ENCODE measurements around the gene XNDC1N. TPM values are rescaled to one million over a fixed set of nuclear protein-coding genes. Genes with fewer than 3 reads are reported as not detected.
"Not testable (repeated sequence)": the region's sequence is repeated elsewhere in the genome, so short reads cannot be mapped to it uniquely, and the experiment has no call there.

XNDC1N gene
- total RNA-seq, 2 experiments from 2014 or later: 11.3 to 19.0 TPM

GRCh38 chr11:71930556-71931244 is 2.3 kb upstream of the XNDC1N start:
- ChIA-PET POLR2A (interaction anchor here (0.6 to 0.8 kb wide), 2 partner anchors 21 to 755 kb away, joined by 3 read pairs; no protein-coding TSS in a partner anchor), CTCF (interaction anchor here (0.7 to 1.4 kb wide), 4 partner anchors 10 to 27 kb away, joined by 3 to 6 read pairs (median 4); no protein-coding TSS in a partner anchor)
- H3K9me3 Mint-ChIP-seq (ENCODE audit: low read depth): no peaks in the 10 kb centered on the region
- peak overlapping the region; percentile 100 for H3K27ac Mint-ChIP-seq
- peaks cover 20% of the 10 kb centered on the region for H3K36me3 Mint-ChIP-seq (ENCODE audit: low read depth)
- ATAC-seq (no peak), DNase-seq (peak; percentile 49)
- peak overlapping the region; percentile 96 for H3K4me3 Mint-ChIP-seq
- H3K27me3 Mint-ChIP-seq: no peaks in the 10 kb centered on the region
- H3K4me1 Mint-ChIP-seq: peaks cover 57% of the 10 kb centered on the region
- intact Hi-C loops (cut with DNase I, micrococcal nuclease): no loop called here

GRCh38 chr11:71929491-71929890 is 1.1 kb upstream of the XNDC1N start:
- intact Hi-C loops (cut with DNase I, micrococcal nuclease): loop anchor here (2.0 to 5.0 kb wide), 3 partner anchors 33 to 173 kb away; partner anchors contain the start of gene LAMTOR1 (in 1 of the 2)
- H3K27ac Mint-ChIP-seq: peak overlapping the region; percentile 100
- no peak for ATAC-seq
- DNase-seq: peak; percentile 15
- peaks cover 25% of the 10 kb centered on the region for H3K36me3 Mint-ChIP-seq (ENCODE audit: low read depth)
- no peaks in the 10 kb centered on the region for H3K9me3 Mint-ChIP-seq (ENCODE audit: low read depth)
- H3K4me1 Mint-ChIP-seq: peaks cover 56% of the 10 kb centered on the region
- no peaks in the 10 kb centered on the region for H3K27me3 Mint-ChIP-seq
- CTCF ChIA-PET: interaction anchor here (0.6 to 2.0 kb wide), 8 partner anchors 9 to 157 kb away, joined by 3 to 11 read pairs (median 3); no protein-coding TSS in a partner anchor
- POLR2A ChIA-PET: interaction anchor here (0.7 to 0.8 kb wide), 2 partner anchors 22 to 183 kb away, joined by 3 read pairs; partner anchors contain the start of gene ANAPC15
- peak overlapping the region; percentile 96 for H3K4me3 Mint-ChIP-seq

- ChIA-PET POLR2A (interaction anchor here (0.6 to 0.9 kb wide), 4 partner anchors 15 to 183 kb away, joined by 3 to 4 read pairs (median 3); partner anchors contain the start of gene ANAPC15), CTCF (interaction anchor here (0.6 to 2.0 kb wide), 10 partner anchors 9 to 502 kb away, joined by 3 to 11 read pairs (median 3); no protein-coding TSS in a partner anchor)
- peaks cover 50% of the 10 kb centered on the region for H3K4me1 Mint-ChIP-seq
- peak within 1 kb of the TSS; percentile 96 for H3K4me3 Mint-ChIP-seq
- peaks cover 24% of the 10 kb centered on the region for H3K36me3 Mint-ChIP-seq (ENCODE audit: low read depth)
- no peaks in the 10 kb centered on the region for H3K27me3 Mint-ChIP-seq
- DNase-seq (peak; percentile 99), ATAC-seq (peak; percentile 87)
- intact Hi-C loops (cut with DNase I, micrococcal nuclease): loop anchor here (1.0 to 5.0 kb wide), 12 partner anchors 34 to 885 kb away; partner anchors contain the start of genes ANAPC15 (in 2 of the 2), LAMTOR1 (in 2 of the 2), ATG16L2 (in 1 of the 2) and CLPB (in 1 of the 2)
- H3K9me3 Mint-ChIP-seq (ENCODE audit: low read depth): no peaks in the 10 kb centered on the region
- H3K27ac Mint-ChIP-seq: peak within 1 kb of the TSS; percentile 100
These were observed 496 bp upstream of the XNDC1N start, which contains the start of gene RNF121 for GRCh38 chr11:71928737-71929443. TSS of gene RNF121 (plus strand) at chr11:71929046. CDS start at chr11:71929062, 16 bp downstream.

- DNase-seq: no peak
- Mint-ChIP-seq H3K36me3 (ENCODE audit: low read depth) (peaks cover 55% of the 10 kb centered on the region), H3K27ac (no peak overlapping the region)
These were observed 10.7 kb downstream of the XNDC1N start for GRCh38 chr11:71917646-71918140.

GRCh38 chr11:71914617-71915189 is 13.7 kb downstream of the XNDC1N start:
- H3K4me3 Mint-ChIP-seq: no peak overlapping the region
- POLR2A ChIA-PET: interaction anchor here (0.7 to 0.8 kb wide), 2 partner anchors 10 to 13 kb away, joined by 3 to 5 read pairs; no protein-coding TSS in a partner anchor
- intact Hi-C loops (cut with DNase I, micrococcal nuclease): loop anchor here in 1 of 2 experiments (5.0 kb wide), 1 partner anchor 308 kb away; the partner anchor contains the start of gene INPPL1

More at GRCh38 chr11:71917646-71918140, 10.7 kb downstream of the XNDC1N start:
- Mint-ChIP-seq H3K9me3 (ENCODE audit: low read depth) (no peaks in the 10 kb centered on the region), H3K27me3 (no peaks in the 10 kb centered on the region), H3K4me3 (no peak overlapping the region), H3K4me1 (peaks cover 6% of the 10 kb centered on the region)
- intact Hi-C loops (cut with DNase I, micrococcal nuclease): no loop called here
- ATAC-seq: no peak
- ChIA-PET POLR2A (no interaction called here), CTCF (no interaction called here)

GRCh38 chr11:71913756-71914526 is 14.5 kb downstream of the XNDC1N start:
- Mint-ChIP-seq H3K9me3 (ENCODE audit: low read depth) (no peaks in the 10 kb centered on the region), H3K27ac (no peak overlapping the region), H3K4me3 (no peak overlapping the region), H3K36me3 (ENCODE audit: low read depth) (peaks cover 60% of the 10 kb centered on the region), H3K27me3 (no peaks in the 10 kb centered on the region), H3K4me1 (peaks cover 18% of the 10 kb centered on the region)
- ChIA-PET CTCF (interaction anchor here (0.7 to 0.8 kb wide), 2 partner anchors 9 to 12 kb away, joined by 3 to 4 read pairs; no protein-coding TSS in a partner anchor), POLR2A (interaction anchor here (0.8 kb wide), 1 partner anchor 11 kb away, joined by 3 read pairs; no protein-coding TSS in a partner anchor)
- ATAC-seq: no peak
- DNase-seq: no peak
- intact Hi-C loops (cut with DNase I, micrococcal nuclease): loop anchor here in 1 of 2 experiments (5.0 kb wide), 1 partner anchor 308 kb away; the partner anchor contains the start of gene INPPL1

More at GRCh38 chr11:71914617-71915189, 13.7 kb downstream of the XNDC1N start:
- no peaks in the 10 kb centered on the region for H3K9me3 Mint-ChIP-seq (ENCODE audit: low read depth)
- ATAC-seq (peak; percentile 84), DNase-seq (no peak)
- peaks cover 61% of the 10 kb centered on the region for H3K36me3 Mint-ChIP-seq (ENCODE audit: low read depth)
- H3K27ac Mint-ChIP-seq: peak overlapping the region; percentile 32
- peaks cover 18% of the 10 kb centered on the region for H3K4me1 Mint-ChIP-seq
- no peaks in the 10 kb centered on the region for H3K27me3 Mint-ChIP-seq
- CTCF ChIA-PET: no interaction called here

GRCh38 chr11:71911986-71912340 is 16.4 kb downstream of the XNDC1N start:
- POLR2A ChIA-PET: not testable (repeated sequence)
- CTCF ChIA-PET: interaction anchor here (0.9 to 1.5 kb wide), 2 partner anchors 17 to 66 kb away, joined by 3 to 11 read pairs; partner anchors contain the start of genes RNF121 and XNDC1N

DNA sequence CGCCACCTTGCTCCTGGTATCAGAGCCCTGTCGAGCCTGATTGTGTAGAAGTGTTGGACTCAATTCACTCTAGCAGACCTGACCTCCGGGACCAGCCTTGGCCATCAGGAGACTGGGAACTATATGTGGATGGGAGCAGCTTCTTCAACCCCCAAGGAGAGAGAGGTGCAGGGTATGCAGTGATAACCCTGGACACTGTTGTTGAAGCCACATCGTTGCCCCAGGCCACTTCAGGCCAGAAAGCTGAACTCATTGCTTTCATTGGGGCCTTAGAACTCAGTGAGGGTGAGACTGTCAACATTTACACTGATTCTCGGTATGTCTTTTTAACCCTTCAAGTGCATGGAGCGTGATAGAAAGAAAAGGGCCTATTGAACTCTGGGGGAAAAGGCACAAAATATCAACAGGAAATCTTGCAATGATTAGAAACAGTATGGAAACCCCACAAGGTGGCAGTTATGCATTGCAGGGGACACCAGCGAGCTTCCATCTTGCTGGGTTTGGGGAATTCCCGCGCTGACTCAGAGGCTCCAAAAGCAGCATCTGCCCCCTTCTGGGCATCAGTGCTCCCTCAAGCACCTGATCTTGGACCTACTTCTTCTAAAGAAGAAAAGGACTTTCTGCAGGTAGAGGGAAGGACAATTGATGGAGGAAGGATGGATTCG is 16.9 kb downstream of the XNDC1N start:
- H3K9me3 Mint-ChIP-seq (ENCODE audit: low read depth); H3K27me3 Mint-ChIP-seq; H3K4me3 Mint-ChIP-seq; ATAC-seq; POLR2A ChIA-PET: not testable (repeated sequence)
- H3K36me3 Mint-ChIP-seq (ENCODE audit: low read depth): peaks cover 57% of the 10 kb centered on the region
- peak overlapping the region; percentile 74 for H3K27ac Mint-ChIP-seq
- CTCF ChIA-PET: interaction anchor here (0.9 to 1.5 kb wide), 2 partner anchors 17 to 66 kb away, joined by 3 to 11 read pairs; partner anchors contain the start of genes RNF121 and XNDC1N
- H3K4me1 Mint-ChIP-seq: peaks cover 18% of the 10 kb centered on the region
- DNase-seq: peak; percentile 92
- intact Hi-C loops (cut with DNase I, micrococcal nuclease): loop anchor here in 1 of 2 experiments (1.0 to 5.0 kb wide), 2 partner anchors 47 to 311 kb away; partner anchors contain the start of gene INPPL1

More at GRCh38 chr11:71911986-71912340, 16.4 kb downstream of the XNDC1N start:
- intact Hi-C loops (cut with DNase I, micrococcal nuclease): loop anchor here in 1 of 2 experiments (1.0 to 5.0 kb wide), 2 partner anchors 48 to 310 kb away; partner anchors contain the start of gene INPPL1
- not testable (repeated sequence) for DNase-seq; ATAC-seq; H3K27me3 Mint-ChIP-seq; H3K9me3 Mint-ChIP-seq (ENCODE audit: low read depth); H3K4me3 Mint-ChIP-seq
- Mint-ChIP-seq H3K4me1 (peaks cover 18% of the 10 kb centered on the region), H3K36me3 (ENCODE audit: low read depth) (peaks cover 59% of the 10 kb centered on the region), H3K27ac (peak overlapping the region; percentile 74)

- H3K4me3 Mint-ChIP-seq; H3K9me3 Mint-ChIP-seq (ENCODE audit: low read depth); DNase-seq; ATAC-seq; POLR2A ChIA-PET; H3K27me3 Mint-ChIP-seq: not testable (repeated sequence)
- peak overlapping the region; percentile 74 for H3K27ac Mint-ChIP-seq
- peaks cover 52% of the 10 kb centered on the region for H3K36me3 Mint-ChIP-seq (ENCODE audit: low read depth)
- intact Hi-C loops (cut with DNase I, micrococcal nuclease): loop anchor here in 1 of 2 experiments (1.0 to 5.0 kb wide), 2 partner anchors 46 to 312 kb away; partner anchors contain the start of gene INPPL1
- peaks cover 18% of the 10 kb centered on the region for H3K4me1 Mint-ChIP-seq
- CTCF ChIA-PET: interaction anchor here (1.5 kb wide), 1 partner anchor 18 kb away, joined by 11 read pairs; the partner anchor contains the start of genes RNF121 and XNDC1N
These were observed 17.6 kb downstream of the XNDC1N start for GRCh38 chr11:71910775-71911174.
